Pancreas (tissue), 10 donors: Measurements from ENCODE around the gene GEMIN5. TPM values are rescaled to one million over a fixed set of nuclear protein-coding genes. Genes with fewer than 3 reads are reported as not detected.

Experiments used
- ATAC-seq, 4 donors: fragments of 200-7000 bp; cut with Tn5 transposase; one replicate each; pipeline versions ENCODE4 v1.8.0 to v1.9.1; 2020; ENCODE audit warnings: mild to moderate bottlenecking in 4 of 4, moderate library complexity in 4 of 4
- DNase-seq, 6 donors: peaks; one replicate each; pipeline ENCODE4 v3.0.0-alpha.2; 2020
- FAIRE-seq: peaks from 2 replicates; lab custom pipeline; 2012; peaks lifted over from hg19 to GRCh38; lab: Jason Lieb, UNC
- H3K27ac ChIP-seq, 4 donors: fragments of 200-600 bp; sonication (generic); 1 replicate in 3 of 4; 2 replicates in 1 of 4; pipeline versions ENCODE4 v1.5.0 to v1.8.0; 2020
- H3K27me3 ChIP-seq, 4 donors: fragments of 200-600 bp; one replicate each; pipeline ENCODE4 v1.8.0; 2021
- H3K36me3 ChIP-seq, 3 donors: fragments of 200-600 bp; sonication (generic) in 1 of 3; one replicate each; pipeline versions ENCODE4 v1.5.0 to v1.8.0; 2020 to 2021
- H3K4me1 ChIP-seq, 3 donors: fragments of 200-600 bp; one replicate each; pipeline ENCODE4 v1.8.0; 2021
- H3K4me3 ChIP-seq, 4 donors: fragments of 200-600 bp; sonication (generic) in 2 of 4; one replicate each; pipeline versions ENCODE4 v1.5.0 to v1.8.0; 2020 to 2021
- H3K9me3 ChIP-seq, 4 donors: fragments of 200-600 bp; one replicate each; pipeline ENCODE4 v1.8.0; 2021
- CTCF ChIP-seq, 4 donors: fragments of 200-600 bp; sonication (generic) in 3 of 4; IDR thresholded peaks; one replicate each; pipeline versions ENCODE4 v1.5.0 to v1.8.0; 2021; ENCODE audit warnings: antibody characterized with exemption in 4 of 4
- WGBS, 2 donors: extraction: QIAGEN DNeasy Blood & Tissue Kit; methylation state at CpG; one replicate each; pipeline ENCODE4 v1.1.7; 2013; 5-methylcytosine and 5-hydroxymethylcytosine counted together
- intact Hi-C, 3 donors: fragments of 100-400 bp; cut with DNase I; formaldehyde crosslinking; loops; one replicate each; pipeline versions ENCODE4 v1.11.1 to v1.14.2; 2022
- polyA plus RNA-seq, 2 donors: library from polyadenylated mRNA; stranded (reverse); fragments of 200-250 nt; gene quantifications; one replicate each; pipeline ENCODE4 v1.2.3, GENCODE V29; 2013
- total RNA-seq, 6 donors: library from RNA; stranded (reverse); fragmentation: NEBNext Ultra II Directional in 4 of 6; extraction: Animal tissue kit (Norgen Biotek cat#: 25700) in 4 of 6; gene quantifications; one replicate each; pipeline versions ENCODE4 v1.2.1 to v1.2.4, GENCODE V29; 2021 to 2023
- donor health status: healthy with polysubstance abuse.
- donor health status: DM: no; HTN: no; CAD: no; lungs with moderate emphysema.
- donor health status: DM: no; HTN: no; CAD: no.
- donor health status: control.
- donor health status: control.
- donor health status: Bipolar disorder and iron deficiency.
- donor health status: DM: yes; HTN: yes; CAD: no.
- donor health status: DM: no; HTN: no; CAD: no.
- donor health status: DM: no; HTN: no; CAD: no.
- donor health status: DM: yes; HTN: yes; CAD: no.

Gene GEMIN5
- total and polyA plus RNA-seq, 8 donors, result 1.7 to 7.3 (median 6.1) TPM

- Histone ChIP-seq H3K4me1 (peaks cover 6 to 23% (median 15%) of the 10 kb centered on the region in 3 donors), H3K4me3 (peak within 1 kb of the TSS; percentile 41 to 73 (median 64)), H3K36me3 (no peaks in the 10 kb centered on the region), H3K9me3 (no peaks in the 10 kb centered on the region), H3K27me3 (no peaks in the 10 kb centered on the region), H3K27ac (peak within 1 kb of the TSS; percentile 96 to 99 (median 98))
- ATAC-seq, result peak; percentile 88 to 93 (median 88)
- DNase-seq, result peak; percentile 97 to 99 (median 98)
- no peak for FAIRE-seq
- no peak for TF ChIP-seq CTCF (IDR thresholded peaks at IDR 0.05)
- intact Hi-C loops, result no loop called here
- 0% methylated on average over 63 to 65 of the region's 65 CpGs for WGBS, 2 donors
These were observed 79.6 kb downstream of the GEMIN5 start, which contains the start of gene CNOT8 for GRCh38 chr5:154858297-154858971. TSS of gene CNOT8 (plus strand) at chr5:154858627. CDS start at chr5:154863279, 4,652 bp downstream.

GRCh38 chr5:154857530-154858296 lies 80.3 kb downstream of the GEMIN5 start:
- FAIRE-seq, result no peak
- peaks cover 6 to 23% (median 15%) of the 10 kb centered on the region in 3 donors for H3K4me1 ChIP-seq
- no peak for TF ChIP-seq CTCF (IDR thresholded peaks at IDR 0.05)
- ATAC-seq, result peak; percentile 82 to 87 (median 83)
- H3K27me3 ChIP-seq, result no peaks in the 10 kb centered on the region
- 0% methylated on average over 58 to 59 of the region's 59 CpGs for WGBS, 2 donors
- no peaks in the 10 kb centered on the region for H3K36me3 ChIP-seq
- H3K9me3 ChIP-seq, result no peaks in the 10 kb centered on the region
- peak overlapping the region; percentile 96 to 99 (median 98) for H3K27ac ChIP-seq
- DNase-seq, result peak; percentile 88 to 97 (median 96)
- peak overlapping the region; percentile 41 to 73 (median 64) for H3K4me3 ChIP-seq
- intact Hi-C loops, result no loop called here

GRCh38 chr5:154851351-154851750 lies 86.7 kb downstream of the GEMIN5 start:
- Histone ChIP-seq H3K4me1 (no peaks in the 10 kb centered on the region), H3K36me3 (no peaks in the 10 kb centered on the region), H3K27me3 (no peaks in the 10 kb centered on the region), H3K4me3 (no peak overlapping the region), H3K9me3 (no peaks in the 10 kb centered on the region), H3K27ac (peak overlapping the region in 1 of 4 donors; percentile 81)
- intact Hi-C loops, result no loop called here
- TF ChIP-seq CTCF (IDR thresholded peaks at IDR 0.05), result no peak
- ATAC-seq (no peak), DNase-seq (no peak), FAIRE-seq (no peak)
- WGBS, 2 donors, result 88 to 89% methylated on average over 3 of the region's 3 CpGs

- DNase-seq (peak in 5 of 6 donors; percentile 36 to 60 (median 50)), FAIRE-seq (no peak), ATAC-seq (peak; percentile 87 to 97 (median 94))
- Histone ChIP-seq H3K27me3 (no peaks in the 10 kb centered on the region), H3K9me3 (no peaks in the 10 kb centered on the region), H3K4me3 (peak within 1 kb of the TSS in 3 of 4 donors; percentile 18 to 36 (median 32)), H3K4me1 (no peaks in the 10 kb centered on the region), H3K27ac (peak within 1 kb of the TSS in 3 of 4 donors; percentile 38 to 81 (median 73)), H3K36me3 (no peaks in the 10 kb centered on the region)
- no peak for TF ChIP-seq CTCF (IDR thresholded peaks at IDR 0.05)
- 26 to 27% methylated on average over 11 of the region's 11 CpGs for WGBS, 2 donors
- intact Hi-C loops, result no loop called here
These were observed 87.6 kb downstream of the GEMIN5 start, which contains the start of gene FAXDC2 for GRCh38 chr5:154850255-154851062. TSS of gene FAXDC2 (minus strand) at chr5:154850603. CDS start at chr5:154838178, 12,425 bp downstream.
